Measurements from ENCODE around the gene ATP1A1. TPM values are rescaled to one million over a fixed set of nuclear protein-coding genes. Genes with fewer than 3 reads are reported as not detected.

ATP1A1 gene
- total RNA-seq, 1 donor from 2014 or later = 255 TPM

DNA sequence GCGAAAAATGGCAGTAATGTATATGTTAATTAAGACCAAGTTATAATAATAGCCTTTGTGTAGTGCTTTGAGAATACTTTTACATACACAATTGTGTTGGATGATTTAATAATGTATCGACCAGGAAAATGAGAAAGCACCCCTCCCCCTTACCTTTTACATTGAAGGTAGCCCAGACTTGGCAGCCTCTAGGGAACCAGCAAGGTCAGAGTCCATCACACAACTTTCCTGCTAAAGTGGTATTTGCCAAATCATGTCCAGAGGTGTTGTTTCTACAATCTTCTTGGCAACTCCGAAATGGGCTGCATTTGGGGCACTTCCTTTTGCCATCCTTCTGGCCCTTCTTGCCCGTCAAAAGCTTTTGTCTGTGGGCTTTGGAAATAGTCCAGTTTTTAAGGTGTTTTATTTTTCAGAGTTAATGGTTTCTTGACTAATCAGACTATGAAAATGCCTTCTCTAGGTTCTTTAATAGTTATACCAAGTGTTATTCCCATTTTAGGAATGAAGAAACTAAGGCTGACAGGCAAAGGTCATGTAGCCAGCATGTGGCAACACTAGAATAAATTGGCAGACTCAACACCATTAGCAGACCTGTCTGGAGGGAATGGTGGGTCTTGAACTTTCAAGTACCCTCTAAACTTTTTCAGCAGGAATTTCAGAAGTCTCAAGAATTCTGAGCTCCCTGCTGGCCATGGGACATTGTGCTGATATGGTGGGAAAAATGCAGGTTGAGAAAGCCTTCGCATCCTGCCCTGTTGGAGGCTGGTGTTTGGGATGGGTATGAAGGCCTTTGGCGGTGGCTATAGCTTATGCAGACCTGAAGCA is 6.8 kb downstream of the ATP1A1 start:
- ATAC-seq (ENCODE audit: poor library complexity) (no peak), DNase-seq (no peak)
- intact Hi-C loops (cut with DNase I) = loop anchor here (5.0 kb wide), 1 partner anchor 37 kb away; no protein-coding TSS in a partner anchor

- DNase-seq (no peak), ATAC-seq (ENCODE audit: poor library complexity) (no peak)
- intact Hi-C loops (cut with DNase I) = no loop called here
Observed at GRCh38 chr1:116380499-116381242, 7.6 kb downstream of the ATP1A1 start.

- intact Hi-C loops (cut with DNase I) = no loop called here
- no peak for DNase-seq
- ATAC-seq (ENCODE audit: poor library complexity) = peak; percentile 48
Observed at GRCh38 chr1:116382321-116382720, 9.3 kb downstream of the ATP1A1 start.

DNA sequence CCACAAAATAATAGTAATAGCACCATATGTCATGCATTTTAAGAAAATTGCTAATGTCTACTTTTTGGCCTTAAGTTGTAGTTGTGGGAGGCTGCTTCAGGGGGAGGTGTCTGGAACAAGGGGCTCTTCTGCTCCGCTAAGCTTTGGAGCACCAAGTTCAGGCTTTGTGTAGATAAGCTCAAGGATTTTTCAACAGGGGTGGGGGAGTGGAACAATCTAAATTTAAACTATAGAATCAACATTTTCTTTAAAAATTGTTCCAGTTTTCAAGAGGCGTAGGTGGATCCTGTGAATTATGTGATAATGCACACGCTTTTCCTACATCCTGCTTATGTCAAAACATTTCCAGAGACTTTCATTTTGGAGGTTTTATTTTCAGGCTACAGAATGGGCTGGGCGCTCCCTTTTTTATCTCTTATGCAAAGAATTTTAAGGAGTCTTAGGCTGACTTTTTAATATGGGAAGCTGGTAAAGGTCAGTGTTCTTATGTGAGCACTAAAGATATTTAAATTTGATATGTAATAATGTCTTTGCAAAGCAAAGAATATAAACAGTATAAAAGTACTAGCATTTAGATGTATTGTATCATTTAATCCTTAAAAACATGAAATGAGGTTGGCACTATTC is 9.9 kb downstream of the ATP1A1 start:
- intact Hi-C loops (cut with DNase I) = no loop called here
- ATAC-seq (ENCODE audit: poor library complexity) (no peak), DNase-seq (no peak)

GRCh38 chr1:116386042-116386441 is 13.0 kb downstream of the ATP1A1 start:
- DNase-seq = no peak
- no peak for ATAC-seq (ENCODE audit: poor library complexity)
- intact Hi-C loops (cut with DNase I) = no loop called here

GRCh38 chr1:116387551-116387950 is 14.5 kb downstream of the ATP1A1 start:
- ATAC-seq (ENCODE audit: poor library complexity) (no peak), DNase-seq (no peak)
- intact Hi-C loops (cut with DNase I) = no loop called here

GRCh38 chr1:116388122-116388521 is 15.1 kb downstream of the ATP1A1 start:
- DNase-seq (no peak), ATAC-seq (ENCODE audit: poor library complexity) (no peak)
- intact Hi-C loops (cut with DNase I) = no loop called here

GRCh38 chr1:116389013-116389412 is 16.0 kb downstream of the ATP1A1 start:
- DNase-seq = no peak

GRCh38 chr1:116389686-116390085 is 16.6 kb downstream of the ATP1A1 start:
- intact Hi-C loops (cut with DNase I) = no loop called here
- DNase-seq (no peak), ATAC-seq (ENCODE audit: poor library complexity) (no peak)

More at GRCh38 chr1:116389013-116389412, 16.0 kb downstream of the ATP1A1 start:
- intact Hi-C loops (cut with DNase I) = no loop called here
- ATAC-seq (ENCODE audit: poor library complexity) = peak; percentile 68

- ATAC-seq (ENCODE audit: poor library complexity) = no peak
- DNase-seq = no peak
- intact Hi-C loops (cut with DNase I) = no loop called here
Observed at GRCh38 chr1:116390195-116390594, 17.2 kb downstream of the ATP1A1 start.

DNA sequence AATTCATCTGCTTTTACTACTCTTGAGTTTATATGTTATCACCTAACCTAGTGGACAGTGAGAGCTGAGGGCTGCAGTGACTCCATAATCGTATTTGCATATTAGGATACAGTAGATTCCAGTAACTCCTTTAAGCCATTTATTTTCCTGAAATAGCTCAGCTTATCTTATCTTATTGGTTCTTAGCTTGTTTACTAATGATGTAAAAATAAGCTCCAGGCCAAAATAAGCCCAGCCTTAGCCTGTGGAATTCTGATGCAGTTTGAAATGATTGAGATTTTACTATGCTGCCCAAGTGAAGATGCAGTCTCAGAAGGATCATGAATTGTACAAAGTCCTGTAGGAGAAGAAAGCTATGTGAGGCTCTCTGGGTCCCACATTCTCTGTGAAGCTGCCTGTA is 18.1 kb downstream of the ATP1A1 start:
- no peak for ATAC-seq (ENCODE audit: poor library complexity)
- intact Hi-C loops (cut with DNase I) = no loop called here
- DNase-seq = no peak

DNA sequence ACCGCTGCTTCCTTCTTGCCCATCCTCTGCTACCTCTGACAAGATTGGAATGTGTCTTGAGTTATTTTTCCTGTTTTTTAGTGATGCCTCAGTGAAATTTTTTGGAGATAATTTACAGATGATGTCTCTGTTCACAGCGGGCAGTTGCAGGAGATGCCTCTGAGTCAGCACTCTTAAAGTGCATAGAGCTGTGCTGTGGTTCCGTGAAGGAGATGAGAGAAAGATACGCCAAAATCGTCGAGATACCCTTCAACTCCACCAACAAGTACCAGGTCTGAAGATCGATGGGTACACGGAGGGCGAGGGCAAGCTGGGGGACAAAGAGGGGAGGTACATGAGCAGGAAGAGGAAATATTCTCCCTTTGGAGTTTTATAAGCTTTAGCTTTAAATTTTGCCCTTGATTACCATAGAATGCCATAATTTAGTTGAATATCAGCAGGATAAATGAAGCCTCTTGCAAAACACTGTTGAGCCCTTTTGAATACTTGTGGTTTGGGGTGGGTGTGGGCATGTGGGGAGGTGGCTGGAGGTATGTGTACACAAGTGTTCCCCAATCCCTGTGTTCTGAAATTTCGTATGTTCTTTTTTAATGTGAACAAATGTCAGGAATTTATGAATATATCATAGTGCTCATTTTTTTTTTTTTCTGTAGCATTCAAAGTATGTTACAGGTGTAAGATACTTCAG is 19.8 kb downstream of the ATP1A1 start:
- ATAC-seq (ENCODE audit: poor library complexity) (no peak), DNase-seq (no peak)
- intact Hi-C loops (cut with DNase I) = no loop called here

- intact Hi-C loops (cut with DNase I) = no loop called here
- no peak for DNase-seq
- ATAC-seq (ENCODE audit: poor library complexity) = no peak
Observed at GRCh38 chr1:116393792-116394191, 20.7 kb downstream of the ATP1A1 start.

GRCh38 chr1:116394270-116394669 is 21.2 kb downstream of the ATP1A1 start:
- ATAC-seq (ENCODE audit: poor library complexity) (no peak), DNase-seq (no peak)
- intact Hi-C loops (cut with DNase I) = no loop called here

DNA sequence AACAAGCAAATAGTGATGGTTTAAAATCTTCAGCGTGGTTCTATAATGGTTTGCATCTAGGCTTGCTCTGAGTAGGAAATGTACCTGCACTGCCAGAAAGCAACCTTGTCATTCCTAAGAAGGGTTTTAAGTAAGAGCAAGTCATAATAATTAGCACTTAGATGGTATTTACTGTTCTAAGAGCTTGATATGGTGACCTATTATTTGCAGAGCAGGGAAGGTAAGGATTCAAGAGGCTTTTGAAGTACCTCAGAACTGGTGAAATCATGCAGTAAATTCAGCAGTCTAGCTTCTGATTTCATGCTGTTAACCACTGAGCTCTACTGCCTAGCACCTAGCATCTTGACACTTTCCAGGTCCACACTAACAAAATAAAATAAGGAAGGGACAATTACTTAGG is 23.7 kb downstream of the ATP1A1 start:
- intact Hi-C loops (cut with DNase I) = no loop called here
- no peak for ATAC-seq (ENCODE audit: poor library complexity)
- no peak for DNase-seq

DNA sequence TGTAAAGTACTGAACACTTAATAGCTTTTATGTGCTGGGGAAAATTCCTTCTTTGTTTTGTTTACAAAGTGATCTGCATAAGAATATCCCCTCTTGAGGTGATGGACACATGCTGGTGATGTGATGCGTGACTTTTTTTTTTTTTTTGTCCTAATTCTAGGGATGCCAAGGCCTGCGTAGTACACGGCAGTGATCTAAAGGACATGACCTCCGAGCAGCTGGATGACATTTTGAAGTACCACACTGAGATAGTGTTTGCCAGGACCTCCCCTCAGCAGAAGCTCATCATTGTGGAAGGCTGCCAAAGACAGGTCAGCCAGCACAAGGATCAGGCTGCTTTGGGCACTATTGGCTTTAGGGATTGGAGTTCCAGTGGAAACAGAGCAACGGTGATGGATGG is 24.7 kb downstream of the ATP1A1 start:
- no peak for DNase-seq
- intact Hi-C loops (cut with DNase I) = no loop called here
- peak; percentile 23 for ATAC-seq (ENCODE audit: poor library complexity)

- ATAC-seq (ENCODE audit: poor library complexity) (no peak), DNase-seq (no peak)
Observed at GRCh38 chr1:116400780-116401179, 27.7 kb downstream of the ATP1A1 start.

DNA sequence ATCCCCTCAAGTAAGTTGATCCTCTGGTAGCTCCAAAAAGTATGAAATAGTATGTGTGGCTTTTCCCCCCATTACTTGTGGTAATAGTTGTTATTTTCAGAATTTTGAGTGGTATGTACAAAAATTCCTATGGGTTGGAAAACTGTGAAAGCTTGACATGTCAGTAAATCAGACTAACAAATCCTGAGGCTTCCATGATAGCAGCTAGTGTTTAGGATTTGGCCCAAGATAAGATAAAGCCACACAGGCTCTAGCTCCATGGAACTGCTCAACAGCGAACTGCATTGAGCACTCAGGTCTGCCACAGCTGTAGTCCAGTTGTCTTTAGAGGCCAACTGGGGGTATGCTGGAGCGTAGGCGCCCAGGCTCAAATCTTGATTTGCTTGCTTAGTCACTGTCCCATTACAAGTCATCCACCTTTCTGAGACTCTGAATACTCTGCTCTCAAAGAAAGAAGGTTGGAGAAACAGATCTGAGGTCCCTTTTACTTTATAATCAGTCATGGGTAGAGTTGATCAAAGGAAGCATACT is 28.7 kb downstream of the ATP1A1 start:
- no peak for ATAC-seq (ENCODE audit: poor library complexity)
- DNase-seq = no peak
- intact Hi-C loops (cut with DNase I) = no loop called here

More at GRCh38 chr1:116400780-116401179, 27.7 kb downstream of the ATP1A1 start:
- intact Hi-C loops (cut with DNase I) = no loop called here

DNA sequence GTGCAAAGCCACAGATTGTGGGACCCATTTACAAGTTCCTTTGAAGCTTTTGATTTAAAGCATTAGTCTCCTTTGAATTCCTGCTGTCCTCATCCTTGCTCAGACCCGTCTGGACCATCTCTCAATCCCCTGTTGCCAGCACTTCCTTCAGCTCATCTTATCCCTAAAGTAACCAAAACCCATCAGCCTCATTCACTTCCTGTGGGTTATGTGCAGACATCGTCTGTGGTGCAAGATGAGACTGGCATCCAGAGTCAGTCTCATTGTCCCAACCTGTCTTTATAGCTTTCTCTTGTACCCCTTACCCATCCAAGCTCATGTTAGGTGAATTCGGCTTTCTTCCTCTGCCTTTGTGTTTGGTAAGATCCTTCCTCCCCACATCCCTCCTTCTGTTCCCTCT is 29.3 kb downstream of the ATP1A1 start:
- DNase-seq (no peak), ATAC-seq (ENCODE audit: poor library complexity) (no peak)
- intact Hi-C loops (cut with DNase I) = no loop called here

Measured in Right ventricle myocardium superior (tissue), 1 donor.